ENCODE results near the gene IL34. TPM values are rescaled to one million over a fixed set of nuclear protein-coding genes. Genes with fewer than 3 reads are reported as not detected.

The IL34 gene
- total and polyA plus RNA-seq, 9 donors = 0.88 to 4.0 (median 1.8) TPM

GRCh38 chr16:70656065-70656711 lies 9.8 kb downstream of the IL34 start:
- H3K4me1 ChIP-seq (ENCODE audit: insufficient read depth) = peaks cover 1% of the 10 kb centered on the region
- H3K4me3 ChIP-seq = no peak overlapping the region
- intact Hi-C loops (cut with DNase I) = loop anchor here in 1 of 4 donors (10.0 kb wide), 1 partner anchor 291 kb away; no protein-coding TSS in a partner anchor
- H3K27me3 ChIP-seq = no peaks in the 10 kb centered on the region
- WGBS, 3 donors = 88 to 92% (median 89%) methylated on average over 8 of the region's 8 CpGs
- TF ChIP-seq CTCF (IDR thresholded peaks at IDR 0.05) (no peak), EP300 (IDR thresholded peaks at IDR 0.05) (no peak), POLR2A (IDR thresholded peaks at IDR 0.05) (no peak)
- peak in 1 of 5 donors; percentile 27 for DNase-seq
- no peak overlapping the region for H3K27ac ChIP-seq
- no peaks in the 10 kb centered on the region for H3K9me3 ChIP-seq
- H3K36me3 ChIP-seq = no peaks in the 10 kb centered on the region

- Histone ChIP-seq H3K27me3 (no peaks in the 10 kb centered on the region), H3K9me3 (no peaks in the 10 kb centered on the region), H3K36me3 (no peaks in the 10 kb centered on the region), H3K4me3 (no peak overlapping the region), H3K4me1 (ENCODE audit: insufficient read depth) (peaks cover 1% of the 10 kb centered on the region), H3K27ac (no peak overlapping the region)
- TF ChIP-seq CTCF (IDR thresholded peaks at IDR 0.05) (no peak), POLR2A (IDR thresholded peaks at IDR 0.05) (no peak), EP300 (IDR thresholded peaks at IDR 0.05) (no peak)
- 73 to 77% (median 74%) methylated on average over 22 of the region's 22 CpGs for WGBS, 3 donors
- peak in 1 of 5 donors; percentile 39 for DNase-seq
- intact Hi-C loops (cut with DNase I) = loop anchor here in 1 of 4 donors (10.0 kb wide), 1 partner anchor 292 kb away; no protein-coding TSS in a partner anchor
Measured at GRCh38 chr16:70656712-70657263, 10.4 kb downstream of the IL34 start.

GRCh38 chr16:70657956-70658355 lies 11.6 kb downstream of the IL34 start:
- no peaks in the 10 kb centered on the region for H3K36me3 ChIP-seq
- no peaks in the 10 kb centered on the region for H3K27me3 ChIP-seq
- no peak overlapping the region for H3K4me3 ChIP-seq
- no peak overlapping the region for H3K27ac ChIP-seq
- intact Hi-C loops (cut with DNase I) = loop anchor here in 1 of 4 donors (10.0 kb wide), 1 partner anchor 293 kb away; no protein-coding TSS in a partner anchor
- H3K9me3 ChIP-seq = no peaks in the 10 kb centered on the region
- peaks cover 6% of the 10 kb centered on the region for H3K4me1 ChIP-seq (ENCODE audit: insufficient read depth)
- WGBS, 3 donors = 76 to 80% (median 78%) methylated on average over 7 of the region's 7 CpGs
- no peak for TF ChIP-seq CTCF (IDR thresholded peaks at IDR 0.05)
- TF ChIP-seq EP300 (IDR thresholded peaks at IDR 0.05) = no peak
- no peak for TF ChIP-seq POLR2A (IDR thresholded peaks at IDR 0.05)
- peak in 1 of 5 donors; percentile 19 for DNase-seq

- Histone ChIP-seq H3K27ac (no peak overlapping the region), H3K9me3 (no peaks in the 10 kb centered on the region), H3K4me3 (no peak overlapping the region), H3K27me3 (no peaks in the 10 kb centered on the region), H3K4me1 (ENCODE audit: insufficient read depth) (peaks cover 6% of the 10 kb centered on the region), H3K36me3 (no peaks in the 10 kb centered on the region)
- 81 to 93% (median 86%) methylated on average over 5 of the region's 5 CpGs for WGBS, 3 donors
- TF ChIP-seq EP300 (IDR thresholded peaks at IDR 0.05) = no peak
- TF ChIP-seq CTCF (IDR thresholded peaks at IDR 0.05) = no peak
- no peak for TF ChIP-seq POLR2A (IDR thresholded peaks at IDR 0.05)
- no peak for DNase-seq
- intact Hi-C loops (cut with DNase I) = loop anchor here in 1 of 4 donors (10.0 kb wide), 1 partner anchor 294 kb away; no protein-coding TSS in a partner anchor
Measured at GRCh38 chr16:70658921-70659320, 12.6 kb downstream of the IL34 start.
